ENCODE data around the gene ATR. TPM values are rescaled to one million over a fixed set of nuclear protein-coding genes. Genes with fewer than 3 reads are reported as not detected.

ATR gene
- total RNA-seq, 2 experiments from 2014 or later, result 29.0 to 29.5 TPM

DNA sequence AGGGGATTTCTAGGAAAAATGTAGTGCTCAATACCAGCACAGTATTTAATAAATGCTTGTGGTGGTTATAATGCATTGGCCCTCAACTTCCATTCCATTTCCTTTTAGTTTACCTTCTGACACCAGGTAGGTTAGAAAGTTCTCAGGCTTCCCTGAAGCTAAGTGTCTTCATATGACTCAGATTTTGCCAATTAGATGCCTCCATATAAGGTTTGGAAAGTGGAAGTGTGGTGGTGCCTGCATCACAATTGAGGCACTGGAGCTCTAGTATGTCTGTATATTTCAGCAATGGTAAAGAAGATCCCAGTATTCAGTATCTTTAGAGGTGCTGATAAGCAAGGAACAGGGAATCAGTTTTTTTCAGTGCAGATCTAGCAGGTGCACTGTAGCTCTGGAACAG lies 149.0 kb downstream of the ATR start:
- Mint-ChIP-seq H3K4me3 (no peak overlapping the region), H3K9me3 (no peaks in the 10 kb centered on the region), H3K27ac (no peak overlapping the region), H3K27me3 (no peaks in the 10 kb centered on the region), H3K4me1 (ENCODE audit: low read depth) (peaks cover 22% of the 10 kb centered on the region), H3K36me3 (ENCODE audit: low read depth) (peaks cover 76% of the 10 kb centered on the region)
- TF ChIP-seq, protein P1, sequence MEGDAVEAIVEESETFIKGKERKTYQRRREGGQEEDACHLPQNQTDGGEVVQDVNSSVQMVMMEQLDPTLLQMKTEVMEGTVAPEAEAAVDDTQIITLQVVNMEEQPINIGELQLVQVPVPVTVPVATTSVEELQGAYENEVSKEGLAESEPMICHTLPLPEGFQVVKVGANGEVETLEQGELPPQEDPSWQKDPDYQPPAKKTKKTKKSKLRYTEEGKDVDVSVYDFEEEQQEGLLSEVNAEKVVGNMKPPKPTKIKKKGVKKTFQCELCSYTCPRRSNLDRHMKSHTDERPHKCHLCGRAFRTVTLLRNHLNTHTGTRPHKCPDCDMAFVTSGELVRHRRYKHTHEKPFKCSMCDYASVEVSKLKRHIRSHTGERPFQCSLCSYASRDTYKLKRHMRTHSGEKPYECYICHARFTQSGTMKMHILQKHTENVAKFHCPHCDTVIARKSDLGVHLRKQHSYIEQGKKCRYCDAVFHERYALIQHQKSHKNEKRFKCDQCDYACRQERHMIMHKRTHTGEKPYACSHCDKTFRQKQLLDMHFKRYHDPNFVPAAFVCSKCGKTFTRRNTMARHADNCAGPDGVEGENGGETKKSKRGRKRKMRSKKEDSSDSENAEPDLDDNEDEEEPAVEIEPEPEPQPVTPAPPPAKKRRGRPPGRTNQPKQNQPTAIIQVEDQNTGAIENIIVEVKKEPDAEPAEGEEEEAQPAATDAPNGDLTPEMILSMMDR (IDR thresholded peaks at IDR 0.05), result no peak
- no peak overlapping the region for H3K27ac ChIP-seq (ENCODE audit: low read depth in 1 of 2, low read length in 2 of 2)
- ChIA-PET POLR2A (no interaction called here), CTCF (no interaction called here)
- no peaks in the 10 kb centered on the region for H3K27me3 ChIP-seq (ENCODE audit: control insufficient read depth in 1 of 2, insufficient read depth in 2 of 2, low read length in 2 of 2)
- intact Hi-C loops (cut with DNase I, micrococcal nuclease), result no loop called here
- no peak for DNase-seq
- peaks cover 58% of the 10 kb centered on the region for H3K36me3 ChIP-seq (ENCODE audit: insufficient read depth, low read length)
- no peak for ATAC-seq (ENCODE audit: poor library complexity)
- H3K4me1 ChIP-seq (ENCODE audit: insufficient read depth, low read length), result no peaks in the 10 kb centered on the region
- no peak overlapping the region for H3K4me3 ChIP-seq (ENCODE audit: low read length)
- no peaks in the 10 kb centered on the region for H3K9me3 ChIP-seq (ENCODE audit: control insufficient read depth in 1 of 2, insufficient read depth in 1 of 2, low read length in 2 of 2)

DNA sequence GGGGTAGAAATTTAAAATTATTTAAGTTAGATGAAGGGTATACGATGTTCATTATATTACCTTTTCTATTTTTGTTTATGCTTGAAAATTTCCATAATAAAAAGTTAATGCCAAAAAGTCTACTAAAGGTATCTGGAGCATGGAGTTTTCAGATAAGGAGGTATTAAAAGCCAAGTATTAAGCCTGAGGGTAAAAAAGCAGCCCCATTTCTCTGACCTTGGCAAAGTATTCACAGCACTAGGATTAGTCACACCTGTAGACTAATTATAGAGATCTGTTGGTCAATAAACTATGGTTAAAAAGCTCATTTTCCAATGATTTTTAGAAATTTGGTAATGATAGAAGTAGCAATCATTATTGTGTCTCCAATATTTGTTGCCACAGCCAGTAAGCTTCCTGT lies 153.8 kb downstream of the ATR start:
- Mint-ChIP-seq H3K4me3 (no peak overlapping the region), H3K27me3 (no peaks in the 10 kb centered on the region), H3K27ac (no peak overlapping the region), H3K36me3 (ENCODE audit: low read depth) (peaks cover 85% of the 10 kb centered on the region), H3K4me1 (ENCODE audit: low read depth) (peaks cover 11% of the 10 kb centered on the region), H3K9me3 (no peaks in the 10 kb centered on the region)
- no peak overlapping the region for H3K27ac ChIP-seq (ENCODE audit: low read depth in 1 of 2, low read length in 2 of 2)
- TF ChIP-seq, protein P1 (IDR thresholded peaks at IDR 0.05), result no peak
- no peaks in the 10 kb centered on the region for H3K9me3 ChIP-seq (ENCODE audit: control insufficient read depth in 1 of 2, insufficient read depth in 1 of 2, low read length in 2 of 2)
- no peak overlapping the region for H3K4me3 ChIP-seq (ENCODE audit: low read length)
- ChIA-PET CTCF (no interaction called here), POLR2A (no interaction called here)
- ATAC-seq (ENCODE audit: poor library complexity), result no peak
- no peak for DNase-seq
- peaks cover 66% of the 10 kb centered on the region for H3K36me3 ChIP-seq (ENCODE audit: insufficient read depth, low read length)
- no peaks in the 10 kb centered on the region for H3K4me1 ChIP-seq (ENCODE audit: insufficient read depth, low read length)
- H3K27me3 ChIP-seq (ENCODE audit: control insufficient read depth in 1 of 2, insufficient read depth in 2 of 2, low read length in 2 of 2), result no peaks in the 10 kb centered on the region
- intact Hi-C loops (cut with DNase I, micrococcal nuclease), result loop anchor here in 1 of 2 experiments (5.0 kb wide), 1 partner anchor 47 kb away; no protein-coding TSS in a partner anchor

DNA sequence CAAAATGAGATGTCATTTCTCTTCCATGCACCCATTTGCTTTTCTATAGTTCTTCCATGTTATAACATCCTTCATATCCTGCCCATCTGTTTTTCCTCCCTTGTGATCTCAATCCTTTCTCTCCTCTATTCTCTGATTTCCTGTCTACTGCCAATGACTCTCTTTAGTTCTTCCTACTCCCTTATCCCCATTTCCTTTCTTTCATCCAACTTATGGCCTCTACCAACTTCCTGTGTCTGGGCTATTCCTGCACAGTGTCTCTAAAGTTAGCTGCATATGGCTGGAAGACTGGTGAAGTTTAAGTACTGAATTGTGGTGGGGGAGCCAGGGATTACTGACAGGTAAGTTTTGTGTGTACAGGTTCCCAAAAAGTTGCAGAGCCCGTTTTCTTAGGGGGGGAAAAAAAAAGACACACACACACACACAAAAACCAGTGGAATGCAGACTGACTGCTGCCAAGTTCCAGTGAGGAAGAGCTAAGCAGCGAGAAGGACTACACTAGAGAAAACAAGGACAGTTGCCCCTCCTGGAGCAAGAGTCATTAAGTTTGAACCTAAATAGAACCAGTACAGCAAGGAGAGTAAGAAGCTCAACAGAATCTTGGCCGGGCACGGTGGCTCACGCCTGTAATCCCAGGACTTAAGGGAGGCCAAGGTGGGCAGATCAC lies 159.5 kb downstream of the ATR start:
- intact Hi-C loops (cut with DNase I, micrococcal nuclease), result no loop called here
- H3K36me3 Mint-ChIP-seq (ENCODE audit: low read depth), result peaks cover 84% of the 10 kb centered on the region
- no peak for ATAC-seq (ENCODE audit: poor library complexity)
- no peaks in the 10 kb centered on the region for H3K27me3 ChIP-seq (ENCODE audit: control insufficient read depth in 1 of 2, insufficient read depth in 2 of 2, low read length in 2 of 2)
- H3K4me3 ChIP-seq (ENCODE audit: low read length), result no peak overlapping the region
- no peak for DNase-seq
- CTCF ChIA-PET, result no interaction called here
- no peaks in the 10 kb centered on the region for H3K4me1 Mint-ChIP-seq (ENCODE audit: low read depth)
- H3K27me3 Mint-ChIP-seq, result no peaks in the 10 kb centered on the region
- peaks cover 89% of the 10 kb centered on the region for H3K36me3 ChIP-seq (ENCODE audit: insufficient read depth, low read length)
- H3K9me3 ChIP-seq (ENCODE audit: control insufficient read depth in 1 of 2, insufficient read depth in 1 of 2, low read length in 2 of 2), result no peaks in the 10 kb centered on the region
- no peak overlapping the region for H3K27ac ChIP-seq (ENCODE audit: low read depth in 1 of 2, low read length in 2 of 2)
- no peaks in the 10 kb centered on the region for H3K9me3 Mint-ChIP-seq
- no peak overlapping the region for H3K4me3 Mint-ChIP-seq
- H3K27ac Mint-ChIP-seq, result no peak overlapping the region
- no peaks in the 10 kb centered on the region for H3K4me1 ChIP-seq (ENCODE audit: insufficient read depth, low read length)
- TF ChIP-seq, protein P1 (IDR thresholded peaks at IDR 0.05), result no peak
- POLR2A ChIA-PET, result no interaction called here
